CD4-positive, alpha-beta T cell (primary cell): ENCODE results near the gene ZDHHC1. TPM values are rescaled to one million over a fixed set of nuclear protein-coding genes. Genes with fewer than 3 reads are reported as not detected.

Experiments used
- ATAC-seq: fragments of 200-7000 bp; cut with Tn5 transposase; one replicate; pipeline ENCODE4 v1.10.0; 2022; ENCODE audit warnings: mild to moderate bottlenecking; ENCODE audit not compliant: poor library complexity
- CTCF ChIA-PET: fragments of 350-600 bp; sonication (Branson Sonifier 250); formaldehyde crosslinking; loops from one replicate; lab custom pipeline; 2021; ENCODE audit warnings: antibody characterized with exemption, inconsistent platforms; lab: Charles Lee
- POLR2A ChIA-PET: fragments of 350-600 bp; sonication (Branson Sonifier 250); formaldehyde crosslinking; loops from one replicate; lab custom pipeline; 2021; ENCODE audit warnings: antibody characterized with exemption, inconsistent platforms; lab: Charles Lee
- DNase-seq, 14 experiments: peaks; one replicate each; pipeline ENCODE4 v3.0.0-alpha.2; 2013 to 2020; ENCODE audit warnings: mixed read lengths in 2 of 14
- H3K27ac ChIP-seq, 2 donors: one replicate each; pipeline versions ENCODE4 v1.5.1 to v1.7.0; 2013; ENCODE audit warnings: low read length in 2 of 2, low read depth in 1 of 2, mild to moderate bottlenecking in 1 of 2
- H3K27me3 ChIP-seq, 2 experiments: 1 replicate in 1 of 2; 2 replicates in 1 of 2; pipeline versions ENCODE4 v1.6.1 to v1.7.0; 2013; ENCODE audit warnings: low read length in 2 of 2, control low read depth in 1 of 2, mild to moderate bottlenecking in 1 of 2, moderate library complexity in 1 of 2; ENCODE audit not compliant: insufficient read depth in 2 of 2, control insufficient read depth in 1 of 2
- H3K36me3 ChIP-seq: one replicate; pipeline ENCODE4 v1.6.1; 2013; ENCODE audit warnings: low read length, control low read depth; ENCODE audit not compliant: insufficient read depth
- H3K4me1 ChIP-seq: one replicate; pipeline ENCODE4 v1.6.1; 2013; ENCODE audit warnings: low read length, control low read depth; ENCODE audit not compliant: insufficient read depth
- H3K4me3 ChIP-seq: one replicate; pipeline ENCODE4 v1.5.1; 2013; ENCODE audit warnings: mild to moderate bottlenecking, low read length, moderate library complexity
- H3K9me3 ChIP-seq, 2 experiments: 1 replicate in 1 of 2; 2 replicates in 1 of 2; pipeline versions ENCODE4 v1.6.1 to v1.7.0; 2013; ENCODE audit warnings: low read length in 2 of 2, mild to moderate bottlenecking in 2 of 2, control low read depth in 1 of 2, moderate library complexity in 1 of 2; ENCODE audit not compliant: control insufficient read depth in 1 of 2, insufficient read depth in 1 of 2
- H3K27ac Mint-ChIP-seq: one replicate; pipeline ENCODE4 v1.8.0; 2020; ENCODE audit warnings: mixed read lengths
- H3K27me3 Mint-ChIP-seq: one replicate; pipeline ENCODE4 v1.8.0; 2021; ENCODE audit warnings: mixed read lengths
- H3K36me3 Mint-ChIP-seq: one replicate; pipeline ENCODE4 v1.8.0; 2021; ENCODE audit warnings: low read depth, mixed read lengths
- H3K4me1 Mint-ChIP-seq: one replicate; pipeline ENCODE4 v1.8.0; 2021; ENCODE audit warnings: low read depth, mixed read lengths
- H3K4me3 Mint-ChIP-seq: one replicate; pipeline ENCODE4 v1.8.0; 2020; ENCODE audit warnings: mild to moderate bottlenecking, mixed read lengths
- H3K9me3 Mint-ChIP-seq: one replicate; pipeline ENCODE4 v1.8.0; 2020; ENCODE audit warnings: mixed read lengths
- CTCF ChIP-seq: fragments of 200-600 bp; IDR thresholded peaks from one replicate; pipeline ENCODE4 v1.8.0; 2022; ENCODE audit warnings: antibody characterized with exemption, mild to moderate bottlenecking
- intact Hi-C, 2 experiments: fragments of 100-400 bp; cut with DNase I in 1 of 2; cut with micrococcal nuclease in 1 of 2; formaldehyde crosslinking; loops; one replicate each; pipeline versions ENCODE4 v1.15.1 to v1.9.0; 2023 to 2025; cut with DNase I, micrococcal nuclease
- total RNA-seq, 174 experiments: library from RNA in 2 of 174; stranded (reverse) in 2 of 174; gene quantifications; one replicate each; pipeline ENCODE4 v1.2.3 and lab custom pipeline; 2021 to 2026

ZDHHC1 gene
- total RNA-seq, 2 experiments from 2014 or later, result 0.22 TPM; not detected in 1

- POLR2A ChIA-PET, result no interaction called here
Observed at GRCh38 chr16:67413978-67414911, 2.0 kb downstream of the ZDHHC1 start.

GRCh38 chr16:67412294-67412693 is 4.0 kb downstream of the ZDHHC1 start:
- intact Hi-C loops, result loop anchor here in 1 of 2 experiments (10.0 kb wide), 1 partner anchor 437 kb away; no protein-coding TSS in a partner anchor
- POLR2A ChIA-PET, result no interaction called here

More at GRCh38 chr16:67413978-67414911, 2.0 kb downstream of the ZDHHC1 start:
- no peaks in the 10 kb centered on the region for H3K9me3 Mint-ChIP-seq
- no peak overlapping the region for H3K4me3 Mint-ChIP-seq
- H3K4me3 ChIP-seq, result no peak overlapping the region
- no peak overlapping the region for H3K27ac Mint-ChIP-seq
- H3K27me3 ChIP-seq, result peaks cover 22 to 27% of the 10 kb centered on the region in 2 experiments
- H3K27me3 Mint-ChIP-seq, result peaks cover 44% of the 10 kb centered on the region
- peaks cover 4% of the 10 kb centered on the region for H3K4me1 Mint-ChIP-seq
- no peaks in the 10 kb centered on the region for H3K36me3 Mint-ChIP-seq
- no peak overlapping the region for H3K27ac ChIP-seq
- no peaks in the 10 kb centered on the region for H3K36me3 ChIP-seq
- intact Hi-C loops, result loop anchor here in 1 of 2 experiments (10.0 kb wide), 1 partner anchor 439 kb away; no protein-coding TSS in a partner anchor
- CTCF ChIA-PET, result interaction anchor here (1.6 kb wide), 1 partner anchor 14 kb away, joined by 3 read pairs; no protein-coding TSS in a partner anchor
- DNase-seq (no peak), ATAC-seq (no peak)
- H3K9me3 ChIP-seq, result no peaks in the 10 kb centered on the region
- no peak for TF ChIP-seq CTCF
- peaks cover 12% of the 10 kb centered on the region for H3K4me1 ChIP-seq

GRCh38 chr16:67411339-67411738 is 4.9 kb downstream of the ZDHHC1 start:
- H3K4me1 ChIP-seq, result peaks cover 9% of the 10 kb centered on the region
- CTCF ChIA-PET, result no interaction called here
- H3K9me3 ChIP-seq, result no peaks in the 10 kb centered on the region
- H3K36me3 Mint-ChIP-seq, result no peaks in the 10 kb centered on the region
- TF ChIP-seq CTCF, result no peak
- H3K4me3 ChIP-seq, result no peak overlapping the region
- H3K27me3 Mint-ChIP-seq, result peaks cover 23% of the 10 kb centered on the region
- no peaks in the 10 kb centered on the region for H3K36me3 ChIP-seq
- intact Hi-C loops, result loop anchor here in 1 of 2 experiments (10.0 kb wide), 1 partner anchor 437 kb away; no protein-coding TSS in a partner anchor
- POLR2A ChIA-PET, result no interaction called here
- no peak for ATAC-seq
- H3K27ac ChIP-seq, result no peak overlapping the region
- H3K27me3 ChIP-seq, result peaks cover 10 to 13% of the 10 kb centered on the region in 2 experiments
- H3K4me1 Mint-ChIP-seq, result no peaks in the 10 kb centered on the region
- H3K9me3 Mint-ChIP-seq, result no peaks in the 10 kb centered on the region
- H3K27ac Mint-ChIP-seq, result no peak overlapping the region
- H3K4me3 Mint-ChIP-seq, result no peak overlapping the region
- DNase-seq, result no peak

More at GRCh38 chr16:67412294-67412693, 4.0 kb downstream of the ZDHHC1 start:
- Histone ChIP-seq H3K4me3 (no peak overlapping the region), H3K9me3 (no peaks in the 10 kb centered on the region), H3K4me1 (peaks cover 12% of the 10 kb centered on the region), H3K36me3 (no peaks in the 10 kb centered on the region), H3K27ac (no peak overlapping the region), H3K27me3 (peaks cover 18 to 20% of the 10 kb centered on the region in 2 experiments)
- H3K4me3 Mint-ChIP-seq, result no peak overlapping the region
- H3K4me1 Mint-ChIP-seq, result peaks cover 4% of the 10 kb centered on the region
- DNase-seq, result no peak
- peaks cover 32% of the 10 kb centered on the region for H3K27me3 Mint-ChIP-seq
- H3K9me3 Mint-ChIP-seq, result no peaks in the 10 kb centered on the region
- TF ChIP-seq CTCF, result no peak
- CTCF ChIA-PET, result no interaction called here
- no peak overlapping the region for H3K27ac Mint-ChIP-seq
- no peaks in the 10 kb centered on the region for H3K36me3 Mint-ChIP-seq
- ATAC-seq, result no peak
